GM12864 (cell line): ENCODE results near the gene PRB3.

Experiments used
- DNase-seq: peaks from one replicate; pipeline ENCODE4 v3.0.0-alpha.2; 2011; ENCODE audit warnings: low read depth
- H3K4me3 ChIP-seq: 2 replicates; pipeline ENCODE4 v1.5.1; 2011; ENCODE audit warnings: mild to moderate bottlenecking, low read depth, low read length, control low read depth
- TF ChIP-seq, protein P1 (sequence below): IDR thresholded peaks from 2 replicates; pipeline ENCODE4 v1.5.1; 2011; ENCODE audit warnings: low read depth, mild to moderate bottlenecking, moderate library complexity, low read length, control low read depth, inconsistent platforms; ENCODE audit errors: missing control alignments

PRB3 gene

DNA sequence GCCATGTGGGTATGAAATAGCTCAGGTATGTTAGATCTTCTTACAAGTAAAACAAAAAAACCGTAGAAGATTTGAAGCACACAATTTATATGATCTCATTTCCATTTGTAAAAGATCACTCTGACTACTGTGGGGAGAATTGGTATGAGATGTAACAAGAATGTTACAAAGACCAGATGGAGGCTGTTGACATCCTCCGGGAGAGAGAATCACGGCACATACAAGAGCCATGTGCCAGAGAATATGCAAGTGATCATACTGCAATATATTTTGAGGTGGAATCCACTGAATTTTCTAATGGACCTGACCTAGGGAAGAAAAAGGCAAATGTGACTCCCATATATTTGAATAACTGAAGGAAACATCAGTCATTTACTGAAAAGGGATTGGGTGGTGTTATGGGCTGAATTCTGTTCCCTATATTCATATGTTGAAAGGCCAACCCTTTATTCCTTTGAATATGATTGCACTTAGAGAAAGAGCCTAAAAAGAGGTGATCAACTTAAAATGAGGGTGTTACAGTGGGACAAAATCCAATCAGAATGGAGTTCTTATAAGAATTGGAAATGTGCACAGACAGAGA, 29.1 kb downstream of the PRB3 start:
- no peak for DNase-seq
- TF ChIP-seq, protein P1, sequence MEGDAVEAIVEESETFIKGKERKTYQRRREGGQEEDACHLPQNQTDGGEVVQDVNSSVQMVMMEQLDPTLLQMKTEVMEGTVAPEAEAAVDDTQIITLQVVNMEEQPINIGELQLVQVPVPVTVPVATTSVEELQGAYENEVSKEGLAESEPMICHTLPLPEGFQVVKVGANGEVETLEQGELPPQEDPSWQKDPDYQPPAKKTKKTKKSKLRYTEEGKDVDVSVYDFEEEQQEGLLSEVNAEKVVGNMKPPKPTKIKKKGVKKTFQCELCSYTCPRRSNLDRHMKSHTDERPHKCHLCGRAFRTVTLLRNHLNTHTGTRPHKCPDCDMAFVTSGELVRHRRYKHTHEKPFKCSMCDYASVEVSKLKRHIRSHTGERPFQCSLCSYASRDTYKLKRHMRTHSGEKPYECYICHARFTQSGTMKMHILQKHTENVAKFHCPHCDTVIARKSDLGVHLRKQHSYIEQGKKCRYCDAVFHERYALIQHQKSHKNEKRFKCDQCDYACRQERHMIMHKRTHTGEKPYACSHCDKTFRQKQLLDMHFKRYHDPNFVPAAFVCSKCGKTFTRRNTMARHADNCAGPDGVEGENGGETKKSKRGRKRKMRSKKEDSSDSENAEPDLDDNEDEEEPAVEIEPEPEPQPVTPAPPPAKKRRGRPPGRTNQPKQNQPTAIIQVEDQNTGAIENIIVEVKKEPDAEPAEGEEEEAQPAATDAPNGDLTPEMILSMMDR: no peak
- H3K4me3 ChIP-seq: no peak overlapping the region

DNA sequence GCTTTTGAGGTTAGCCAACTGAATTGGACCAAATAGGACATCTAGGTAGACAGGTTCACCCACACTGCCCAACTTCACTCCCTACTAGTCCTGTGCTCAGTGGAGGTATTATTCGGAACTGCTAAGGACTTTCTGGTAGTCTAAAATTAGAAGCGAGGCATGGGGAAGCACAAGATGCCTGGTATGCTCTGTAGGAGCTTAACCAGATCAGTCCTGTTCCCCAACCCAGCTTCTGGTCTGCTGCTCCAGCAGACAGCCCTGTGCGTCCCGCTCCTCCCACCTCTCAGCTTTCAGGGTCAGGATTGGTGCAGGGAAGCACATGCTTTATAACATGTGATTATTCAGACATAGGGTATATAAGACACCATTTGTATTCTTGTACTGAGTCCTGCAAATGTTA, 31.2 kb downstream of the PRB3 start:
- H3K4me3 ChIP-seq: no peak overlapping the region
- no peak for DNase-seq
- TF ChIP-seq, protein P1: no peak

DNA sequence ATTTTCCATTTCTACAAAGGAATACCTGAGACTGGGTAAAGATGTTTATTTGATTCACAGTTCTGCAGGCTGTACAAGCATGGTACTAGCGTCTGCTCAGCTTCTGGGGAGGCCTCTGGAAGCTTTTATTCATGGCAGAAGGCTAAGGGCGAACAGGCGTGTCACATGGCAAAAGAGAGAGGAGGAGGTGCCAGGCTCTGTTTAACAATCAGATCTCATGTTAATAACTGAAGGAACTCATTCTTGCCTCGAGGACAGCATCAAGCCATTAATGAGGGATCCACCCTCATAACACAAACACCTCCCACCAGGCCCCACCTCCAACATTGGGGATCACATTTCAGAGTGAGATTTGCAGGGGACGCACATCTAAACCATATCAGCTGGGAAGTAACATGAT, 36.0 kb downstream of the PRB3 start:
- no peak overlapping the region for H3K4me3 ChIP-seq
- DNase-seq: no peak
- TF ChIP-seq, protein P1: no peak

DNA sequence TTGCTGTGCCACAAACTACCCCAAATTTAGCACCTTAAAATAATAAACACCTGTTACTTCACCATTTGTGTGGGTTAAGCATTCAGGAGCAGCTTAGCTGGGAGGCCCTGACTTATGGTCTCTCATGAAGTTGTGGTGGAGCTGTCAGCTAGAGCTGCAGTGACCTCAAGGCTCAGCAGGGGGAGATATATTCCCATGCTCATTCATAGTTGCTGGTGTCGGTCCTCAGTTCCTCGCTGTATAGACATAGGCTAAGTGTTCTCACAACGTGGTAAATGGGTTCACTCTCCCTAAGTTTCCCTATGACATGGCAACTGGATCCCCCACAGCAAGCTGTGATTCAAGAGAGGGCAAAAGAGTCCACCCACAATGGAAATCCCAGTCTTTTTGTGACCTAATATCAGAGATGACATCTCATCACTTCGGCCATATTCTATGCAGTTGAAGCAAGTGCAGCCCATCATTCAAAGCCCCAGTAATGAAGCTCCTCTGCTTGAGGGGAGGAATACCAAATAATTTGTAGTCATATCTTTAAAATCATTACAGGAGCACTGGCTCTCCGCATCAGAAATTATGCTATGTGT, 41.1 kb downstream of the PRB3 start:
- no peak for DNase-seq
- TF ChIP-seq, protein P1: peak; percentile 78
- H3K4me3 ChIP-seq: no peak overlapping the region

DNA sequence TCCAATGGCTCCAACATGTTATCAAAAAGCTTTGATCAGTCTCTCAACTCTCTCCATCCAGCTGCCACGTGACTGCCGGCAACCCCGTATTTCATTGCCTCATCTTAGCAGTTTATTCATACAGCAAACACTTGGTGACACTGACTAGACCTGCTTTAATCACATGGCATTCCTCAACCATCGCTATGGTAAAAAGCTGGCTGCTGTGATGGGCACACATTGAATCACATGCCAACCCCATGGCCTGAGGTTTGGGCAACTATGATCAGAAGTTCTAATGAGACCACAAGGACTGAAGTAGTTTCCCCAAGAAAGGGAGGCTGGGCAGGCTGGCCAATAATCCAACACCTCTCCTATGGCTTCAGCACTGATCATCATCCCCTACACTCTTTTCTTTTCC, 42.1 kb downstream of the PRB3 start:
- no peak for DNase-seq
- TF ChIP-seq, protein P1: no peak
- no peak overlapping the region for H3K4me3 ChIP-seq
